Activated naive CD4-positive, alpha-beta T cell treated with anti-CD3 and anti-CD28 coated beads for 36 hours (primary cell): ENCODE data around the gene WNT9B. TPM values are rescaled to one million over a fixed set of nuclear protein-coding genes. Genes with fewer than 3 reads are reported as not detected.
"Not testable (repeated sequence)": the region's sequence is repeated elsewhere in the genome, so short reads cannot be mapped to it uniquely, and the experiment has no call there.

Experiments
- CTCF ChIA-PET: fragments of 350-600 bp; sonication (Branson Sonifier 250); formaldehyde crosslinking; loops from one replicate; lab custom pipeline; 2021; ENCODE audit warnings: antibody characterized with exemption; lab: Charles Lee
- DNase-seq: peaks from one replicate; pipeline ENCODE4 v3.0.0-alpha.2; 2020
- H3K27ac Mint-ChIP-seq: one replicate; pipeline ENCODE4 v1.8.0; 2021; ENCODE audit warnings: mild to moderate bottlenecking, mixed read lengths
- H3K27me3 Mint-ChIP-seq: one replicate; pipeline ENCODE4 v1.8.0; 2021; ENCODE audit warnings: low read depth, mixed read lengths
- H3K36me3 Mint-ChIP-seq: one replicate; pipeline ENCODE4 v1.8.0; 2021; ENCODE audit warnings: low read depth, mixed read lengths
- H3K4me1 Mint-ChIP-seq: one replicate; pipeline ENCODE4 v1.8.0; 2021; ENCODE audit warnings: low read depth, mixed read lengths
- H3K4me3 Mint-ChIP-seq: one replicate; pipeline ENCODE4 v1.8.0; 2021; ENCODE audit warnings: mild to moderate bottlenecking, moderate library complexity, mixed read lengths
- H3K9me3 Mint-ChIP-seq: one replicate; pipeline ENCODE4 v1.8.0; 2021; ENCODE audit warnings: mixed read lengths
- intact Hi-C: fragments of 100-400 bp; cut with micrococcal nuclease; formaldehyde crosslinking; loops from one replicate; pipeline ENCODE4 v1.15.1; 2023
- total RNA-seq, 2 experiments: library from RNA; stranded (reverse); gene quantifications; one replicate each; pipeline ENCODE4 v1.2.3, GENCODE V29; 2021

WNT9B gene
- total RNA-seq, 2 experiments from 2014 or later = not detected

- intact Hi-C loops = loop anchor here (10.0 kb wide), 1 partner anchor 612 kb away; no protein-coding TSS in a partner anchor
- Mint-ChIP-seq H3K36me3 (no peaks in the 10 kb centered on the region), H3K4me3 (no peak overlapping the region), H3K27ac (no peak overlapping the region), H3K9me3 (no peaks in the 10 kb centered on the region), H3K27me3 (peaks cover 3% of the 10 kb centered on the region), H3K4me1 (no peaks in the 10 kb centered on the region)
- CTCF ChIA-PET = interaction anchor here (3.0 kb wide), 1 partner anchor 15 kb away, joined by 9 read pairs; no protein-coding TSS in a partner anchor
- no peak for DNase-seq
Measured at GRCh38 chr17:46827274-46827673, 24.1 kb upstream of the WNT9B start.

GRCh38 chr17:46831573-46832330 is 19.6 kb upstream of the WNT9B start:
- CTCF ChIA-PET = no interaction called here
- no peaks in the 10 kb centered on the region for H3K27me3 Mint-ChIP-seq
- H3K9me3 Mint-ChIP-seq = no peaks in the 10 kb centered on the region
- intact Hi-C loops = no loop called here
- no peak overlapping the region for H3K4me3 Mint-ChIP-seq
- H3K27ac Mint-ChIP-seq = no peak overlapping the region
- H3K36me3 Mint-ChIP-seq = no peaks in the 10 kb centered on the region
- H3K4me1 Mint-ChIP-seq = peaks cover 5% of the 10 kb centered on the region
- DNase-seq = no peak

GRCh38 chr17:46832331-46832821 is 19.0 kb upstream of the WNT9B start:
- CTCF ChIA-PET = interaction anchor here (1.2 kb wide), 1 partner anchor 10 kb away, joined by 5 read pairs; no protein-coding TSS in a partner anchor
- no peak for DNase-seq
- peaks cover 5% of the 10 kb centered on the region for H3K4me1 Mint-ChIP-seq
- no peak overlapping the region for H3K27ac Mint-ChIP-seq
- no peaks in the 10 kb centered on the region for H3K36me3 Mint-ChIP-seq
- H3K9me3 Mint-ChIP-seq = no peaks in the 10 kb centered on the region
- intact Hi-C loops = no loop called here
- H3K4me3 Mint-ChIP-seq = no peak overlapping the region
- peaks cover 2% of the 10 kb centered on the region for H3K27me3 Mint-ChIP-seq

- Mint-ChIP-seq H3K4me1 (peaks cover 5% of the 10 kb centered on the region), H3K27me3 (peaks cover 6% of the 10 kb centered on the region), H3K4me3 (no peak overlapping the region), H3K9me3 (no peaks in the 10 kb centered on the region), H3K27ac (no peak overlapping the region), H3K36me3 (no peaks in the 10 kb centered on the region)
- intact Hi-C loops = no loop called here
- DNase-seq = no peak
- CTCF ChIA-PET = interaction anchor here (0.8 to 1.2 kb wide), 2 partner anchors 9 to 158 kb away, joined by 3 to 5 read pairs; no protein-coding TSS in a partner anchor
Measured at GRCh38 chr17:46832945-46833839, 18.2 kb upstream of the WNT9B start.

GRCh38 chr17:46833840-46834208 is 17.6 kb upstream of the WNT9B start:
- Mint-ChIP-seq H3K27ac (no peak overlapping the region), H3K36me3 (no peaks in the 10 kb centered on the region), H3K27me3 (peaks cover 6% of the 10 kb centered on the region), H3K4me1 (peaks cover 5% of the 10 kb centered on the region), H3K9me3 (no peaks in the 10 kb centered on the region), H3K4me3 (no peak overlapping the region)
- no peak for DNase-seq
- CTCF ChIA-PET = interaction anchor here (0.8 to 1.2 kb wide), 2 partner anchors 8 to 158 kb away, joined by 3 to 5 read pairs; no protein-coding TSS in a partner anchor
- intact Hi-C loops = no loop called here

GRCh38 chr17:46834846-46835245 is 16.5 kb upstream of the WNT9B start:
- no peak for DNase-seq
- Mint-ChIP-seq H3K36me3 (no peaks in the 10 kb centered on the region), H3K27me3 (peaks cover 6% of the 10 kb centered on the region), H3K4me1 (peaks cover 5% of the 10 kb centered on the region), H3K27ac (no peak overlapping the region), H3K9me3 (no peaks in the 10 kb centered on the region), H3K4me3 (no peak overlapping the region)
- intact Hi-C loops = no loop called here
- CTCF ChIA-PET = interaction anchor here (0.8 to 2.6 kb wide), 9 partner anchors 10 to 549 kb away, joined by 3 to 13 read pairs (median 6); no protein-coding TSS in a partner anchor

- intact Hi-C loops = no loop called here
- H3K27ac Mint-ChIP-seq = no peak overlapping the region
- H3K9me3 Mint-ChIP-seq = no peaks in the 10 kb centered on the region
- CTCF ChIA-PET = interaction anchor here (0.6 to 2.6 kb wide), 7 partner anchors 12 to 156 kb away, joined by 3 to 13 read pairs (median 6); no protein-coding TSS in a partner anchor
- H3K4me3 Mint-ChIP-seq = no peak overlapping the region
- no peak for DNase-seq
- no peaks in the 10 kb centered on the region for H3K36me3 Mint-ChIP-seq
- H3K4me1 Mint-ChIP-seq = peaks cover 5% of the 10 kb centered on the region
- peaks cover 17% of the 10 kb centered on the region for H3K27me3 Mint-ChIP-seq
Measured at GRCh38 chr17:46836500-46836899, 14.9 kb upstream of the WNT9B start.

GRCh38 chr17:46837521-46837920 is 13.9 kb upstream of the WNT9B start:
- intact Hi-C loops = no loop called here
- no peaks in the 10 kb centered on the region for H3K36me3 Mint-ChIP-seq
- H3K27me3 Mint-ChIP-seq = peaks cover 23% of the 10 kb centered on the region
- H3K9me3 Mint-ChIP-seq = no peaks in the 10 kb centered on the region
- H3K4me1 Mint-ChIP-seq = peaks cover 5% of the 10 kb centered on the region
- no peak overlapping the region for H3K27ac Mint-ChIP-seq
- DNase-seq = no peak
- no peak overlapping the region for H3K4me3 Mint-ChIP-seq
- CTCF ChIA-PET = no interaction called here

GRCh38 chr17:46839211-46839610 is 12.2 kb upstream of the WNT9B start:
- CTCF ChIA-PET = interaction anchor here (1.6 kb wide), 1 partner anchor 103 kb away, joined by 3 read pairs; no protein-coding TSS in a partner anchor
- intact Hi-C loops = no loop called here
- Mint-ChIP-seq H3K4me3 (no peak overlapping the region), H3K4me1 (peaks cover 5% of the 10 kb centered on the region), H3K27ac (no peak overlapping the region), H3K36me3 (no peaks in the 10 kb centered on the region), H3K9me3 (peaks cover 11% of the 10 kb centered on the region), H3K27me3 (peaks cover 32% of the 10 kb centered on the region)
- no peak for DNase-seq

GRCh38 chr17:46840596-46840995 is 10.8 kb upstream of the WNT9B start:
- H3K27ac Mint-ChIP-seq, H3K36me3 Mint-ChIP-seq, DNase-seq, H3K4me1 Mint-ChIP-seq, H3K4me3 Mint-ChIP-seq: not testable (repeated sequence)
- intact Hi-C loops = loop anchor here (2.0 kb wide), 1 partner anchor 160 kb away; no protein-coding TSS in a partner anchor
- CTCF ChIA-PET = interaction anchor here (1.1 to 3.2 kb wide), 3 partner anchors 12 to 103 kb away, joined by 4 to 23 read pairs (median 4); no protein-coding TSS in a partner anchor
- peaks cover 11% of the 10 kb centered on the region for H3K9me3 Mint-ChIP-seq
- H3K27me3 Mint-ChIP-seq = peaks cover 32% of the 10 kb centered on the region

- no peaks in the 10 kb centered on the region for H3K36me3 Mint-ChIP-seq
- DNase-seq = no peak
- H3K27ac Mint-ChIP-seq = no peak overlapping the region
- intact Hi-C loops = loop anchor here (1.0 to 2.0 kb wide), 2 partner anchors 99 to 159 kb away; no protein-coding TSS in a partner anchor
- H3K4me1 Mint-ChIP-seq = no peaks in the 10 kb centered on the region
- H3K9me3 Mint-ChIP-seq = peaks cover 11% of the 10 kb centered on the region
- CTCF ChIA-PET = interaction anchor here (0.5 to 3.2 kb wide), 23 partner anchors 9 to 494 kb away, joined by 3 to 28 read pairs (median 4); no protein-coding TSS in a partner anchor
- peaks cover 38% of the 10 kb centered on the region for H3K27me3 Mint-ChIP-seq
- H3K4me3 Mint-ChIP-seq = no peak overlapping the region
Measured at GRCh38 chr17:46841561-46842379, 9.6 kb upstream of the WNT9B start.
